ENCODE data around the gene ELFN1. TPM values are rescaled to one million over a fixed set of nuclear protein-coding genes. Genes with fewer than 3 reads are reported as not detected.

The ELFN1 gene
- total RNA-seq, 1 donor from 2014 or later, result 19.7 TPM

GRCh38 chr7:1721047-1721690 lies 51.1 kb downstream of the ELFN1 start:
- peaks cover 10% of the 10 kb centered on the region for H3K4me1 ChIP-seq (ENCODE audit: insufficient read depth, low read length)
- H3K27ac ChIP-seq (ENCODE audit: low read depth, low read length), result no peak overlapping the region
- no peaks in the 10 kb centered on the region for H3K79me2 ChIP-seq (ENCODE audit: insufficient read depth, low read length)
- H4K20me1 ChIP-seq (ENCODE audit: insufficient read depth, low read length), result peaks cover 6% of the 10 kb centered on the region
- H3K27me3 ChIP-seq (ENCODE audit: insufficient read depth, low read length), result no peaks in the 10 kb centered on the region
- Mint-ChIP-seq H3K4me3 (ENCODE audit: unreplicated experiment) (no peak overlapping the region), H3K27ac (ENCODE audit: unreplicated experiment) (no peak overlapping the region), H3K4me1 (ENCODE audit: low read depth, unreplicated experiment) (peaks cover 14% of the 10 kb centered on the region), H3K36me3 (ENCODE audit: low read depth, unreplicated experiment) (peaks cover 8% of the 10 kb centered on the region), H3K9me3 (ENCODE audit: unreplicated experiment) (no peaks in the 10 kb centered on the region), H3K27me3 (ENCODE audit: low read depth, unreplicated experiment) (no peaks in the 10 kb centered on the region)
- FAIRE-seq (no peak), DNase-seq (ENCODE audit: low read depth) (peak; percentile 9)
- H3K4me2 ChIP-seq (ENCODE audit: low read length), result no peak overlapping the region
- TF ChIP-seq EZH2 (IDR thresholded peaks at IDR 0.05; ENCODE audit: insufficient read depth, low read length) (no peak), CTCF (IDR thresholded peaks at IDR 0.05; ENCODE audit: insufficient read depth, low read depth, low read length) (no peak)
- H3K36me3 ChIP-seq (ENCODE audit: insufficient read depth, low read length), result no peaks in the 10 kb centered on the region
- peaks cover 3% of the 10 kb centered on the region for H3K9me3 ChIP-seq (ENCODE audit: insufficient read depth, low read depth, low read length)
- H3K4me3 ChIP-seq (ENCODE audit: insufficient read depth, low read depth, low read length), result no peak overlapping the region
- H3K9ac ChIP-seq (ENCODE audit: low read length), result no peak overlapping the region
- no peak overlapping the region for H2AFZ ChIP-seq (ENCODE audit: low read depth, low read length)

- DNase-seq (ENCODE audit: low read depth) (no peak), FAIRE-seq (no peak)
- Histone ChIP-seq H3K27ac (ENCODE audit: low read depth, low read length) (no peak overlapping the region), H3K9ac (ENCODE audit: low read length) (no peak overlapping the region), H3K9me3 (ENCODE audit: insufficient read depth, low read depth, low read length) (peaks cover 3% of the 10 kb centered on the region), H2AFZ (ENCODE audit: low read depth, low read length) (no peak overlapping the region), H3K36me3 (ENCODE audit: insufficient read depth, low read length) (no peaks in the 10 kb centered on the region), H3K27me3 (ENCODE audit: insufficient read depth, low read length) (no peaks in the 10 kb centered on the region), H3K4me3 (ENCODE audit: insufficient read depth, low read depth, low read length) (no peak overlapping the region), H3K4me1 (ENCODE audit: insufficient read depth, low read length) (no peaks in the 10 kb centered on the region), H3K4me2 (ENCODE audit: low read length) (no peak overlapping the region), H4K20me1 (ENCODE audit: insufficient read depth, low read length) (no peaks in the 10 kb centered on the region), H3K79me2 (ENCODE audit: insufficient read depth, low read length) (no peaks in the 10 kb centered on the region)
- Mint-ChIP-seq H3K9me3 (ENCODE audit: unreplicated experiment) (peaks cover 1% of the 10 kb centered on the region), H3K4me3 (ENCODE audit: unreplicated experiment) (no peak overlapping the region), H3K36me3 (ENCODE audit: low read depth, unreplicated experiment) (peaks cover 15% of the 10 kb centered on the region), H3K27ac (ENCODE audit: unreplicated experiment) (no peak overlapping the region), H3K27me3 (ENCODE audit: low read depth, unreplicated experiment) (peaks cover 6% of the 10 kb centered on the region), H3K4me1 (ENCODE audit: low read depth, unreplicated experiment) (peaks cover 3% of the 10 kb centered on the region)
- TF ChIP-seq EZH2 (IDR thresholded peaks at IDR 0.05; ENCODE audit: insufficient read depth, low read length), result no peak
- no peak for TF ChIP-seq CTCF (IDR thresholded peaks at IDR 0.05; ENCODE audit: insufficient read depth, low read depth, low read length)
These were observed 53.2 kb downstream of the ELFN1 start for GRCh38 chr7:1723254-1723653.

All from astrocyte (in vitro differentiated cells and primary cell).